Stimulated activated CD8-positive, alpha-beta memory T cell treated with anti-CD3 and anti-CD28 coated beads, Interleukin-7, amount 100 ng/mL, for 4 hours (primary cell): ENCODE measurements around the gene NUDT5.
"Not testable (repeated sequence)": the region's sequence is repeated elsewhere in the genome, so short reads cannot be mapped to it uniquely, and the experiment has no call there.

Experiments
- DNase-seq, 2 donors: peaks; one replicate each; pipeline ENCODE4 v3.0.0-alpha.2; 2020; ENCODE audit warnings: low read depth in 2 of 2

The NUDT5 gene

DNA sequence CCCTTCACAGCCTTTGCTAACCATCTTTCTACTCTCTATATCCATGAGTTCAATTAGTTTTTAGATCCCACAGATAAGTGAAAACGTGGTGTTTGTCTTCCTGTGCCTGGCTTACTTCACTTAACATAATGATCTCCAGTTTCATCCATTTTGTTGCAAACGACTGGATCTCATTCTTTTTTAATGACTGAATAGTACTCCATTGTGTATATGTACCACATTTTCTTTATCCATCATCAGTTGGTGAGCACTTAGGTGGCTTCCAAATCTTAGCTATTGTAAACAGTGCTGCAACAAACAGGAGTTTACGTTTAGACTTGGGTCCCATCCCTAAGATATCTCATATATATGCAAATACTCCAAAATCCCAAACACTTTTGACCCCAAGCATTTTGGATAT, 9.4 kb upstream of the NUDT5 start:
- no peak for DNase-seq

DNA sequence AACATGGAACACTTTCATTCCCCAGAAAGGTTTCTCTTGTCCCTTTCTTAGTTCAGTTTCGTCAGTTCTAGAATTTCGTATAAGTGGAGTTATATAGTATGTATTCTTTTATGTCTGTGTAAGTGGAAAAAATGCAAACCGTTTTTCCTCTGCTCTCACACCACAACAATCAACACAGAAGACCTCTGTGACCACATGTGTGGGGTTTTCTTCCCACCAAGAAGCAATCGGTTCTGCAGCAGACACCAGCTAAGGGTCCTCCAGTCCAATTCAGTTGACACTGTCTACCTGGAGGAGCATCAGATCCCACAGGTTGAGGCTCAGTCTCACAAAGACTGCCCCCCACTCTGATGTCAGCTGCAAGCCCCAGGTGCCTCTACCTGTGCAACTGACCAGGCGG, 6.5 kb upstream of the NUDT5 start:
- DNase-seq = no peak

- no peak for DNase-seq
Observed at GRCh38 chr10:12201543-12201942, 5.9 kb upstream of the NUDT5 start.

GRCh38 chr10:12200850-12201249, 5.2 kb upstream of the NUDT5 start:
- no peak for DNase-seq

GRCh38 chr10:12198156-12198555, 2.5 kb upstream of the NUDT5 start:
- no peak for DNase-seq

- DNase-seq = no peak
Observed at GRCh38 chr10:12196531-12197211, 980 bp upstream of the NUDT5 start.

DNA sequence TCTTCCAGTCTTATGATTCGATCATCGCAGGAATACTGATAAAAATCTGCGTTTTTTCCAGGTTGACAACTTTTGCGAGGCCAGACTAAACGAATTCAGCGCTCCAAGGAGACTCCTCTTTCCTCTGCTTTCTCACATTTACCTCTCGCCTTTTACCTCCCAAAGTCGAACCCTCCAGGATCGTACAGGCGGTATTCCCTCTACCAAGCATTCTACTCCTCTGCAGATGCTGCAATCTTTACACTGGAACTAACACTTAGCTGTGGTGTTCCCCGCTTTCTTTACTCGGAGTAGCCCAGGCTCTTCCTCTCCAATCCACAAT, 449 bp downstream of the NUDT5 start:
- DNase-seq = no peak

GRCh38 chr10:12194752-12195271, 879 bp downstream of the NUDT5 start:
- DNase-seq = peak in 1 of 2 donors; percentile 8

DNA sequence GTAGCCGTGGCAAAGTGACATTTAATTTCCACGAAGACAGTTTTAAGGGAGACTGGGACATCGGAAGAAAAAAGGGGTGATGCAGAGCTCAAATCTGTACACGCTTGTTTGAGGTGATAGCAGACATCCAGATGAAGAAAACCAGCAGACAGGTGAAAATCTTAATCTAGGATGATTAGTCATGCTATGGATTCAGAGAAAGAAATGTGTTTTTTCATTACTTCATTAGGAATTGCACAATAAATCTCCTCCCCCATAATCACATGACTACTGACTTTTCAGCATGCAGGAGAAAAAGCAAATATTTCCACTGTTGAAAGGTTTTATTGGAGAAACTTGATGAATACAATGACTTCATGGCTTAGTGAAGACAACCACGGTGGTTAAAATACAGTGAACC, 2.5 kb downstream of the NUDT5 start:
- DNase-seq = no peak

GRCh38 chr10:12191715-12192114, 4.0 kb downstream of the NUDT5 start:
- no peak for DNase-seq

GRCh38 chr10:12189426-12189825, 6.3 kb downstream of the NUDT5 start:
- DNase-seq = no peak

DNA sequence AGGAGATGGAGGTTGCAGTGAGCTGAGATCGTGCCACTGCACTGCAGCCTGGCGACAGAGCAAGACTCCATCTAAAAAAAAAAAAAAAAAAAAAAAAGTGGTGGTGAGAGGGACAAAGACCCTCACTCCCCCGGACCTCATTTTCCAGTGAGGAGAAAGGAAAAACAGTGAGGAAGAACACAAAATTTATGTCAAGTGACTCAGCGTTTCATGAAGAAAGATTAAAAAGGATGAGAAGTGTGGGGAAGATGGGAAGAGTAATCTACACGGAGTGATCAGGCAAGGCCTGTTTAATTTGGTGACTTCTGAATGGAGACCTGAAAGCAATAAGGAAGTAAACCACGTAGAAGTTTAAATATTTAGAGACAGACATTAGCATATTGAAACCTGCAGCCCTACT, 7.0 kb downstream of the NUDT5 start:
- no peak for DNase-seq

DNA sequence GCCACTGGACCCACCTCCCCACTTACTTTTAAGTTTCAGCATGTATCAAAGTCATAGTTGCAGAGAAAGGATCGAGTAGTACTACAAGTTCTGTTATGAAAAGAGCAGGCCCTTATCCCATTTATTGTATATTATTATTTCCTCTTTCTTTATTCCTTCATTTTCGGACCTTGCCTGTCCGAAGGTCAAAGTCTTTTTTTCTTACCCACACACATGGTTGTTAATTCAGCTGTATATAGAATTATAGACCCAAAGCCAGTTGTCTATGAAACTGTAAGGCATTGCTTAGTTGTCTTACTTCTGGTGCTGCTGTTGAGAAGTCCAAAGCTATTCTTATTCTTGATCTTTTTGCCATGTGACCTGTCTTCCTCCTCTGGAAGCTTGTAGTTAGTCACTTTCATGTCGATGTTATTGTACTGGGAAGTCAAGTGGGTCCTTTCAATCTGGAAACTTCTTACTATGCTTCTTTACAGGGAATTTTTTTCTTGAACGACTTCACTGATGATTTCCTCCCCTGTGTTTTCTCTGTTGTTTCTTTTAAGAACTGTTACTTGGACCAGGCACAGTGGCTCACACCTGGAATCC, 8.3 kb downstream of the NUDT5 start:
- DNase-seq = no peak

DNA sequence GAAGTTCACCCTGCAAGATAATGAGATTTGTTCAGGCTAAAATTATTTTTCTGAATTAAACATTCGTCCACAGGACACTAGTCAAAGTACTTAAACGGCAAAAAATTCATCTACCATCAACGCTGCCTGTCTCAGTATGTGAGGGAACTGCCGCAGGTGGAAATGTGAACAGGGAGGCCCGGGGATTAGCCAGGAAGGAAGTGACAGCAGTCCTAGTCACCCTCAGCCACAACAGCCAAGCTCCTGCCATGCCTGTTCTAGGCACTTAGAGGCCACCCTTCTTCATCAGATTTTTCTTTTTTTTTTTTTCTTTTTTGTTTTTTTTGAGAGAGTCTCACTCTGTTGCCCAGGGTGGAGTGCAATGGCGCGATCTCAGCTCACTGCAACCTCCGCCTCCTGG, 9.4 kb downstream of the NUDT5 start:
- DNase-seq = no peak

- no peak for DNase-seq
Observed at GRCh38 chr10:12184165-12184564, 11.5 kb downstream of the NUDT5 start.

DNA sequence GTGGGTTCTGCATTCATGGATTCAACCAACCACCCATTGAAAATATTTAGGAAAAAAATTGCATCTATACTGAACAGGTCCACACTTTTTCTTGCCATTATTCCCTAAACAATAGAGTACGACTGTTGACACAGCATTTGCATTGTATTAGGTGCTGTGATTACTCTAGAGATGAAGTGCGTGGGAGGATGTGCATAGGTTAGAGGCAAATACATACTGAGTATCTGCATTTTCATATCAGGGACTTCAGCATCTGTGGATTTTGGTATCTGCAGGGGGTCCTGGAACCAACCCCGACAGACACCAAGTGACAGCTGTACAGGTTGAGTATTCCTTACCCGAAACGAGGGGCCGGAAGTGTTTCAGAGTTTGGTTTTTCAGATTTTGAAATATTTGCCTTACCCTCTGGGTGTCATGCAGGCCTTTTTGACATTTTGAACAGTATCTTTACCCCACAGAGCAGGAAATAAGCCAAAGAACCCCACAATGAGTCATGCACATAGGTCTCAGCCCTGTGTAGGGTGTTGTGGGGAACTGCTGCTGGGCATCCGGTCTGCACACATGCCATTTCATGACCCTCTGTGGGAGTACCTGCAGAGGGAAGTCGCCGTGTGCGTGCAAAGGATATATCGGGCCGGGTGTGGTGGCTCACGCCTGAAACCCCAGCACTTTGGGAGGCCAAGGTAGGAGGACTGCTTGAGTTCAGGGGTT, 14.5 kb downstream of the NUDT5 start:
- DNase-seq = peak; percentile 66 to 70

DNA sequence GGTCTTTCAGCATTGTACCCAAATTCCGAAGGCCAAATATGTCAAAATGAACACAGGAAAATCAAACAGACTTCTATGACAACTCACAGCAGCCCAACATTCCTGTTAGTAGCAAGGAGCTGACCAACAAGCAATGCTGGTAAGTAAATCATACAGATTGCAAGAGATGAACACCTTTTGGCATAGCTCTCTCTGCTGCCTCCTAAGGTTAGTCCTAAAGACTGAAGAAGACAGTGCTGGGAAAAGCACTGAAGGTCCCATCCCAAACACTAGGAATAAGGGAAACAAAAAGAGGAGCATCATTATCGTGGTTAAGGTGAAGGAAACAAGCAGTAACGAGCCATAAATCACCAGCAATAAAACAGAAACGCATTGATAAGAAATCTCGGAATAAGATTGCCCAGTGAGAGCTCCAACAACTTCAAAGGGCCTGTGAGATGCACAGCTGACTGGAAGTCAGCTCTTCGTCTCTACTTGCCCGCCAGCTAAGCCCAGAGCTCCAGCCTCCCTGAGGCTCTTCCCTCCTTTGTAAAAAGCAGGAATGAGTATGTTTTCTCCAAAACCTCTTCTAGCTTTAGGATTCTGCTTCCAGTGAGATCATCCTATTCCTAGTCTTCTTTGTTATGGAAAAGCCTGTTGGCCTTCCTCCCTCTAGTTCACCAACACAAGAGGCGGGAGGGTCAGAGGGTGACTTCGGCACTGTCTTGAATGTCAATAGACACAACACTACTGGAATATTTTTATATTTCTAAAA, 15.3 kb downstream of the NUDT5 start:
- no peak for DNase-seq

DNA sequence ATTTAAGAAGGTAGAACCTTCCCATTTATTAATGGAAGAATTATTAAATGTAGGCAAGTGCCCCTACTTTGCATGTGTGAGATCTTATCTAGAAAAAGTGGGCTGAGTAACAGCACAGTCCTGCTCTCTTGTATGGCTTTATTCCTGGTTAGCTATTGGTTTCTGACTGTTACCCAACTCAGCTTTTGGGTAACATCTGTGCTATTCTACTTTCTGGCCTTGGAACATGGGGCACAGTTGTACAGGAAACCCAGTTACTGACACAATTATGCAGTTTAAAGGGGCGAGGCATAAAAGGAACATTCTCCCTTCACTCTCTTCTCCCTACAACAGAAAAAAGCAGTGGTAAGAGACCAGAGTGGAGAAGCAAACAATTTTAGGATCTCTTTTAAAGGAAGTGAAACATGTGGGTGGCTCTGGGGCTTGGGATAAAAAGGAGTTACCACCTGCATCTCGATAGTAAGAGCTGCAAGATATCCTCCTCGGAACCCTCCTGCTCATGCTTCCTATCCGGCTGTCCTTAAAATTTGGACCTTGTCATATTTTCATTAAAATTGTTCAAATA, 16.0 kb downstream of the NUDT5 start:
- DNase-seq = no peak

DNA sequence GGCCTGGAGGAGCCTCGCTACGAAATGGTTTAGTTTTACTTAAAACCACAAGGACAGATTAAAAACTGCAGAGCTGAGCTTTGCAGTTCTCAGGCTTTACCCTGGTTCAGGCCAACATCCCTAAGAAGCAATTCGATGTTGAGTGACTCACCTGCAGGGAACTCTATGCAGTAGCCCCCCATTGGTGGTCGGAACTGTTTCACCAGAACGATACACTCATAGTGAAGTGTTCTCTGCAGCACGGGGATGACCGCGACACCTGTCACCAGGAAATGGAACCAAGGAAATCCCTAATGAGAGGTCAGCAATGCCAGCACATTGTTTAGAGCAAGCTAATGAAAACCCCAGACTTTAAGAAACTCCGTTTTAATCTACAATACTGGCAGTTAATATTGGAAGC, 18.0 kb downstream of the NUDT5 start:
- no peak for DNase-seq

DNA sequence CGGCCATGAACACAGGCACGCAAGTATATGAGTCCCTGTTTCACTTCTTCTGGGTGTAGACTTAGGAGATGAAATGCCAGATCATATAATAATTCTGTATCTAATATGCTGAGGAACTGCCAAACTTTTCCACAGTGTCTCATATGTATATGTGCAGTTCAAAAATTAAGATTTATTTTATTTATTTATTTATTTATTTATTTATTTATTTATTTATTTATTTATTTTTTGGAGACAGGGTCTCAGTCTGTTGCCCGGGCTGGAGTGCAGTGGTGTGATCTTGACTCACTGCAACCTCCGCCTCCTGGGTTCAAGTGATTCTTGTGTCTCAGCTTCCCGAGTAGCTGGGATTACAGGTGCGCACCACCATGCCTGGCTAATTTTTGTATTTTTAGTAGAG, 24.2 kb downstream of the NUDT5 start:
- not testable (repeated sequence) for DNase-seq

- DNase-seq = no peak
Observed at GRCh38 chr10:12165999-12166775, 29.5 kb downstream of the NUDT5 start.
